K562 (cell line): ENCODE measurements around the gene RINL. TPM values are rescaled to one million over a fixed set of nuclear protein-coding genes. Genes with fewer than 3 reads are reported as not detected.
A peak's percentile ranks its signal among the peaks of the same experiment; 100 is the strongest.

Experiments used
- ATF7 ChIP-seq: fragments of 450-650 bp; IDR thresholded peaks from 2 replicates; pipeline ENCODE4 v1.7.1; 2014; ENCODE audit warnings: mild to moderate bottlenecking, moderate library complexity
- E4F1 ChIP-seq: fragments of 250-450 bp; sonication (Bioruptor Pico); IDR thresholded peaks from 2 replicates; pipeline ENCODE4 v1.5.0; 2021; ENCODE audit warnings: mild to moderate bottlenecking, borderline replicate concordance
- ESRRB ChIP-seq: fragments of 250-450 bp; sonication (Bioruptor Pico); IDR thresholded peaks from 2 replicates; pipeline ENCODE4 v1.5.0; 2020; ENCODE audit warnings: mild to moderate bottlenecking, moderate library complexity, borderline replicate concordance
- FOXJ2 ChIP-seq: fragments of 200-800 bp; sonication (Bioruptor generic); IDR thresholded peaks from 2 replicates; pipeline ENCODE4 v1.6.1; 2016; ENCODE audit warnings: missing genetic modification characterization, missing compliant biosample characterization
- HDAC3 ChIP-seq: fragments of 450-650 bp; IDR thresholded peaks from 2 replicates; pipeline ENCODE4 v1.6.1; 2018; ENCODE audit warnings: borderline replicate concordance, mild to moderate bottlenecking, moderate library complexity; ENCODE audit not compliant: partially characterized antibody
- L3MBTL2 ChIP-seq: fragments of 450-650 bp; IDR thresholded peaks from 2 replicates; pipeline ENCODE4 v1.6.1; 2016; ENCODE audit warnings: mild to moderate bottlenecking, moderate library complexity
- MIER1 ChIP-seq: fragments of 450-650 bp; IDR thresholded peaks from 2 replicates; pipeline ENCODE4 v1.6.1; 2016; ENCODE audit warnings: antibody characterized with exemption, mild to moderate bottlenecking, low read depth
- MYC ChIP-seq, 2 experiments: fragments of 250-450 bp in 1 of 2; sonication (Bioruptor Pico) in 1 of 2; IDR thresholded peaks; 2 replicates each; pipeline versions ENCODE4 v1.5.1 to v1.6.1; 2012 to 2021; ENCODE audit warnings: low read depth in 2 of 2, borderline replicate concordance in 1 of 2, improper control_type of control experiment in 1 of 2, low read length in 1 of 2, mild to moderate bottlenecking in 1 of 2, moderate library complexity in 1 of 2
- PHTF2 ChIP-seq: fragments of 250-450 bp; sonication (Bioruptor Pico); IDR thresholded peaks from 2 replicates; pipeline ENCODE4 v1.5.0; 2021; ENCODE audit warnings: mild to moderate bottlenecking
- PML ChIP-seq: IDR thresholded peaks from 2 replicates; pipeline ENCODE4 v1.6.1; 2012; ENCODE audit warnings: low read length, inconsistent platforms
- PYGO2 ChIP-seq: fragments of 450-650 bp; IDR thresholded peaks from 2 replicates; pipeline ENCODE4 v1.6.1; 2016; ENCODE audit warnings: mild to moderate bottlenecking, missing genetic modification characterization, moderate library complexity, missing compliant biosample characterization
- SAP30 ChIP-seq: fragments of 200-600 bp; sonication (generic); IDR thresholded peaks from 2 replicates; pipeline ENCODE4 v1.6.1; 2012; ENCODE audit warnings: borderline replicate concordance, low read depth, mild to moderate bottlenecking, moderate library complexity, low read length, control low read depth, inconsistent platforms; ENCODE audit not compliant: insufficient read depth, poor library complexity, severe bottlenecking
- SMARCA4 ChIP-seq: fragments of 450-650 bp; IDR thresholded peaks from 2 replicates; pipeline ENCODE4 v1.6.1; 2016
- STAG1 ChIP-seq: sonication (generic); formaldehyde crosslinking; IDR thresholded peaks from 2 replicates; pipeline ENCODE4 v1.5.0; 2020; ENCODE audit warnings: missing genetic modification reagents, borderline replicate concordance
- TAL1 ChIP-seq: fragments of 450-650 bp; IDR thresholded peaks from 2 replicates; pipeline ENCODE4 v1.6.1; 2016; ENCODE audit warnings: mild to moderate bottlenecking
- ZC3H4 ChIP-seq: sonication (generic); formaldehyde crosslinking; IDR thresholded peaks from 2 replicates; pipeline ENCODE4 v1.9.0; 2021; ENCODE audit warnings: missing genetic modification reagents, borderline replicate concordance
- ZNF407 ChIP-seq: fragments of 450-650 bp; IDR thresholded peaks from 2 replicates; pipeline ENCODE4 v1.6.1; 2016; ENCODE audit warnings: low read depth
- ZNF408 ChIP-seq: fragments of 250-450 bp; sonication (Bioruptor Pico); IDR thresholded peaks from 2 replicates; pipeline ENCODE4 v1.4.0; 2020; ENCODE audit warnings: low read depth, mild to moderate bottlenecking, moderate library complexity
- polyA plus RNA-seq, 8 experiments: library from polyadenylated mRNA; depleted of rRNA in 4 of 8; stranded (reverse) in 5 of 8; unstranded in 3 of 8; fragments of >200 nt; fragmentation: Nextera tagmentation in 2 of 8; fragmentation: Illumina TruSeq in 1 of 8; extraction: Ambion mirVana in 2 of 8; extraction: Trizol in 1 of 8; gene quantifications; 2 replicates each; pipeline versions ENCODE4 v1.2.1 to v1.2.3, GENCODE V29; 2011 to 2014; ENCODE audit warnings: inconsistent platforms in 1 of 8, missing spikeins in 1 of 8
- total RNA-seq, 7 experiments: library from RNA; depleted of rRNA in 6 of 7; stranded (reverse); fragments of >200 nt in 6 of 7; fragmentation: Illumina TruSeq in 2 of 7; extraction: Trizol in 2 of 7; gene quantifications; 2 replicates each; pipeline versions ENCODE4 v1.2.1 to v1.2.3, GENCODE V29; 2011 to 2021; ENCODE audit warnings: low replicate concordance in 1 of 7

RINL gene
- total and polyA plus RNA-seq, 9 of the 15 experiments (the other 6 are each of a cell fraction or from before 2014, with no cell fraction given) = 0.82 to 10.9 (median 4.9) TPM

GRCh38 chr19:38862321-38863059 lies 15.6 kb downstream of the RINL start (continued):
- TF ChIP-seq ZNF407 (no peak), PHTF2 (CRISPR knock-in tag) (no peak), TAL1 (peak; percentile 54), ZC3H4 (CRISPR knock-in tag) (no peak), L3MBTL2 (peak; percentile 96), ATF7 (peak; percentile 69), MYC (IDR thresholded peaks at IDR 0.05; ENCODE audit: low read depth, low read length) (peak; percentile 99), MYC (CRISPR knock-in tag; IDR thresholded peaks at IDR 0.05; ENCODE audit: borderline replicate concordance, low read depth) (no peak), MIER1 (no peak), PML (0 out of 2 replicates have a peak, but pooled peaks have one; percentile 30), E4F1 (CRISPR knock-in tag) (no peak), FOXJ2 (peak; percentile 71; the same call in 1 of the 2 replicates), SMARCA4 (peak; percentile 83; the same call in 1 of the 2 replicates), ESRRB (CRISPR knock-in tag) (no peak), SAP30 (no peak), STAG1 (no peak), HDAC3 (peak; percentile 52), PYGO2 (tag) (peak; percentile 74; the same call in 1 of the 2 replicates), ZNF408 (CRISPR knock-in tag) (no peak)
